HL-60/S4 treated with retinoic acid at 250 ng/mL for 4 days and 3 days (cell line): ENCODE results near the gene EPHA6.

Experiments
- in situ Hi-C: fragments of 300-500 bp; cut with MboI; formaldehyde crosslinking; loops from 2 replicates; pipeline ENCODE4 v1.7.0; 2022; ENCODE audit warnings: low sequenced_read_pairs

Gene EPHA6

DNA sequence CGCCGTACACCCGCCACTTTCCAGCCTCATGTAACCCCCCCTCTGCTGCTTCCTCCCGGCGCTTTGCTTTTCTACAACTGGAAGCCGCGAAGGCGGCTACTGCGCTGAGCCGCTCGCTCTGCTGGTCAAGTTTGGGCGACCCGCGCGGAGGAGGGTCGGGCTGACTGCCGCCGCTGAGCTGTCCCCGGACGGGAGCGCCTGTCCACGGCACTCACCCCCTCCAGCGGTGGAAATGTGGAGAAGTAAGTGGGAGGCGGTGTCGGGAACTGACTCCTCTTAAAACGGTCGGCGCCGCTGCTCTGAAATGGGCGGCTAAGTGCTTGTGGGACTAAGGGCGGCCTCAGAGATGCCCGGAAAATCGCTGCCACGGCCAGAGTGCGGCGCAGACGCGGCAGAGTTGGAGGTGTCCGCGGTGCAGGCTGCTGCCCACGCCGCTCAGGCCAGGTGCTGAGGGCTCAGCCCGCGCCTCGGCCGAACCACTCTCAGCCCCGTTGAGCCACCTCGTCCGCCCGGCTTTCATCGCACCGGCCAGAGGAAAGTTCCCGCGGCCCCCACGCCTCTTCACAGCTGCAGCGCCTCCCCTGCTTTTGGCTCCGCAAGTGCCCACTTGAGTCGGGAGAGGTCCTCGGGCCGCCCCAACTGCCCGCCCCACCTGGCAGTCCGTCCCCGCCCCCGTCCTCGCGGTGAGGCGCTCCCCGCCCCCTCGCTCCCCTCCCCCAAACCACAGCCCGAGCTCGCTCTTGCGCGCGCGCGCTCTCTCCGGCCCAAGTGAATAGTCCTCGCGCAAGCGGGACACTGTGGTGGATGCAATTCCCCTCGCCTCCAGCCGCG, at the start of gene EPHA6:
Gene EPHA6, plus strand, starts transcription at position 775 of the 831 bp plus-strand sequence.
- in situ Hi-C loops: no loop called here

- in situ Hi-C loops: no loop called here
These were observed 37.6 kb upstream of the EPHA6 start for GRCh38 chr3:96776818-96777217.

DNA sequence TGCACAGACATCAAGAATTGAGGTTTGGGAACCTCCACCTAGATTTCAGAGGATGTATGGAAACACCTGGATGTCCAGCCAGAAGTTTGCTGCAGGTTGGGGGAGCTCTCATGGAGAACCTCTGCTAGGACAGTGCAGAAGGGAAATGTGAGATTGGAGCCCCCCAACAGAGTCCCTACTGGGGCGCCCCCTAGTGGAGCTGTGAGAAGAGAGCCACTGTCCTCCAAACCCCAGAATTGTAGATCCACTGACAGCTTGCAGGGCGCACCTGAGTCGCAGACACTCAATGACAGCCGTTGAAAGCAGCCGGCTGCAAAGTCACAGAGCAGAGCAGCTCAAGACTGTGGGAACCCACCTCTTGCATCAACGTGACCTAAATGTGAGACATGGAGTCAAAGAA, 34.6 kb upstream of the EPHA6 start:
- in situ Hi-C loops: no loop called here

- in situ Hi-C loops: no loop called here
These were observed 18.3 kb upstream of the EPHA6 start for GRCh38 chr3:96796101-96796500.

GRCh38 chr3:96803870-96804269, 10.5 kb upstream of the EPHA6 start:
- in situ Hi-C loops: no loop called here

DNA sequence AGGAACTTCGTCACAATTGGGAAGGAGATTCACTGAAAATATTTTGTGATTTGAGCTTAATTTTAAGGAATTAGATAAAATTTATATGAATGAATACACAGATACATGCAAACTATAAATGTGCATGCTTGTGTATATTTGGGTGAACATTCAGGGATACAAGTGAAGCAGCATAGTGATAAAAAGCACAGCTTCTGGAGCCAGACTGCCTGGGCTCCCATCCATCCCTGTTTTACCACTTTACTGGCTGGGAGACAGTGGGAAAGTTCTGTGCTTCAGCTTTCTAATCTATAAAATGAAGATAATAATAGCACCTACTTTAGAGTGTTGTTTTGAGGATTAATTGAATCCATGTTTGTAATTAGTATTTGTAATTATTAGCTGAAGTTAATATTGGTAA, 8.1 kb upstream of the EPHA6 start:
- in situ Hi-C loops: no loop called here

- in situ Hi-C loops: no loop called here
These were observed 1.1 kb upstream of the EPHA6 start for GRCh38 chr3:96813134-96813819.

- in situ Hi-C loops: no loop called here
These were observed 515 bp downstream of the EPHA6 start for GRCh38 chr3:96814651-96815567.

GRCh38 chr3:96831175-96831574, 16.8 kb downstream of the EPHA6 start:
- in situ Hi-C loops: no loop called here

GRCh38 chr3:96833301-96833700, 18.9 kb downstream of the EPHA6 start:
- in situ Hi-C loops: no loop called here

GRCh38 chr3:96836153-96836915, 21.9 kb downstream of the EPHA6 start:
- in situ Hi-C loops: no loop called here

- in situ Hi-C loops: no loop called here
These were observed 29.3 kb downstream of the EPHA6 start for GRCh38 chr3:96843505-96844203.

DNA sequence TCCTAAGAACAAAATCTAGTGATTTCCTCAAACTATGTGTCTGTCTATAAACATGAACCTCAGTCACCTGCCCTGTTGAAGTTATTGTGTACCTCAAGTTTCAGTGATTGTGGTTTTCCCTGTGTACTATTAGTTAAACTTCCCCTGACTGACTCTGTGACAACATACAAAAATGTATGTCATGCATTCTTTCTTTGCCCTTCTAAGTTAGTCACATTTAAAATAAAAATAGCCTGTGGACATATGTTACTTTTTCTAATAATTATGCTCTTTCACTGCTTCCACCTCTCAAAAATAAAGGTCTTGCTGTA, 29.8 kb downstream of the EPHA6 start:
- in situ Hi-C loops: no loop called here

- in situ Hi-C loops: no loop called here
These were observed 38.5 kb downstream of the EPHA6 start for GRCh38 chr3:96852849-96853248.

DNA sequence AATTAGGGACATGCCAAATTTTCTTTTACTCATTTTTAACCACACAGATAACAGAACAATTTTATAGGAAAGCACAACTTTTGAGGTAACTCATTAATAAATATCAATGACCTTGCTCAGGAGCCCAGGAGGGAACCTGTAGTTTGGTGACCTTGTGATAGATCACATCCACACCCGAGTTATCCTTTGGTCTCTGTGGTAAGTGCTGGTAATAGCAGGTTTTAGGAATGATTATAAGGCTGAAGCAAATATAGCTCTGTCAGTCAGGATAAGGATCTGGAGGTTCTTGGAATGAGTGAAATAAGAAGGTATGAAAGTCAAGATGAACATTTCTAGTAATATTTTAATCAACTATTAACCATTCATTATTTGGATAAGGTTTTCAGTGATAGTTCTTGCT, 46.5 kb downstream of the EPHA6 start:
- in situ Hi-C loops: no loop called here

GRCh38 chr3:96863129-96863740, 48.8 kb downstream of the EPHA6 start:
- in situ Hi-C loops: no loop called here

DNA sequence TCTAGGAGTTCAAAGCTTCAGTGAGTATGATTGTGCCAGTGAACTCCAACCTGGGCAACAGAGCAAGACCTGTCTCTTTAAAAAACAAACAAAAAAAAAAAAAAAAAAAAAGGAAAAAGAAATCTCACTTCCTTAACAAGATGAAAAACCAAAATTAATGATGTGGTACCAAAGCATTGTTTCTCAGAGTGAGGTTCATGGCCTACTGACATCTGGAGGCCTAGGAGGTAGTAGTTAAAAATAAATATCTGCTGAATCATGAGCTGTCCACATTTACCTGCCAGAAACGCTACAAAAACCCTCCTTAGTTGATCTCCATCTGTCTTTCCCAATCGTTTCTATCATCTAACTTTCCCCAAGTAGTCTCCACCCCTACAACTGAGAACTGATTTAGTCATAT, 51.2 kb downstream of the EPHA6 start:
- in situ Hi-C loops: no loop called here

DNA sequence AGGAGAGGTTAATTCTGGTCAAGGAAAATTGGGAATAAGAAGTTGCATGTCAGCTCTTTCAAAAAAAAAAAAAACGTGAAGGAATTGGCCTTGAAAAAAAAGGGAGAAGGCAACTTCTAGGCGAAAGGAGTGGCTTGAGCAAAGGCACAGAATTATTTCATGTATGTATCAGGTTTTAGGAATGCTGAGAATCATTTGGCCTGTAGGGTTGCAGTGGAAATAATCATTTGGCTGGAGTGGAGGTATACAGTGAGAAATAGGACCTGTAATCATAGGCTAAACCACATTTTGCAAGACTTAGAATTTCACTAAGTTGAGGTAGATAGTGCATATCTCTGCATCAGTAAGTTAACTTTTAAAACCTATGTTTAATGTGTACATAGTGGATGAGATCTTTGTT, 54.9 kb downstream of the EPHA6 start:
- in situ Hi-C loops: no loop called here

GRCh38 chr3:96877510-96877909, 63.1 kb downstream of the EPHA6 start:
- in situ Hi-C loops: no loop called here

DNA sequence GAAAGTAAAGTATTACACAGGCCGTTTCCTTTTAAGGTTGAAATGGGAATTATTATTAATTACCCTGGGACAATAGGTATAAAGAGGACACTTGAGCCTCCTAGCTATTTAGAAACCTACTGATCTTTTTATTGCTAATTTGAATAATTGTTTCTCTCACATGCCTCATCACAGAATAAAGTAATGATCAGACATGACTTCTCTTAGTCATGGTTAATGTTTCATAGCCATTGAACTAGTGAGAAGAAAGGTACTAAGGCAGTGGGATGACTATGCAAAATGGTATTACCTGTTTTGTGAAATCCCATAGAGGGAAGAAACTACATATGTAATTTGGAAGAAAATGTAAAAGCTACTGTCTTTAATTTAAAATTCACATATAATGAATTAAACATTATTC, 85.6 kb downstream of the EPHA6 start:
- in situ Hi-C loops: no loop called here
